CD4-positive, alpha-beta T cell treated with Interleukin-15 for 4 hours (primary cell): ENCODE measurements around the gene PLEKHH2.
A peak's percentile ranks its signal among the peaks of the same experiment; 100 is the strongest.
"Not testable (repeated sequence)": the region's sequence is repeated elsewhere in the genome, so short reads cannot be mapped to it uniquely, and the experiment has no call there.

Source experiments
- DNase-seq: peaks from one replicate; pipeline ENCODE4 v3.0.0-alpha.2; 2020; ENCODE audit warnings: low spot score

The PLEKHH2 gene

DNA sequence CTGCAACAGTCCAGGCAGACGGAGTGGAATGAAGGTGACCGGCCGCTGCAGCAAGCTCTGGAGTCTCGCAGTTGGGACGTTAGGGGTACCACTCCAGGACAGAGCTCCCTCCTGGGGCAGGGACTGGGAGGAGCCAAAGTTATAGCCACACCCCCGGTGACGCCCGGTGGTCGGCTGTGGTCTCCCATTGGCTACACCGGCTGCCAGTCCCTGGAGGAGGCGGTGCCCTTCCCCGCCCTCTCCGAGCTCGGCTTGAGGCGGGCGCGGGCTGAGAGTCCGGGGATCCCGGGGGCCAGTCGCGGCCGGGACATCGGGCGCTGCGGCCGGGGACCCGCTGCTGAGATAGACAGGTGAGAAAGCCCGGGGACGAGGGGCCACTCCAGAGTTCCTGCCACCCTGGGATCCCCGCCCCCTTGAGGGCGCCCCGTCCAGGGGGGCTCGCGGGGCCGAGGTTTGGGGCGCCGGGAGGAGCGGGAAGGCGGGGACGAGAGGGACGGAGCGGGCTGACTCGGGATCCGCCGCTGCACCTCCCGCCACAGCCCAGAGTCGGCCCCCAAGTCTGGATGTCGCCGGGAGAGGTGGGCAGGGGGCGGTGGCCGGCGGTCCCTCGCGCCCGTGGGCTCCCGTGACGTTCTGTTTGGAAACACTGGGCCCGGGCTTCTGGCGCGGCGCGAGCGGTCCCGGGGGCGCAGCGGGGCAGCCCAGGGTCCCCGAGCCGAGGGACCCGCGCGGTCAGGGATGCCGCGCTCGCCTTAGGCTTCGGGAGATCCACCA lies at the start of gene PLEKHH2:
TSS of gene PLEKHH2 (plus strand) at position 231 of the 774 bp plus-strand sequence. CDS start 7,414 bp downstream, outside the sequence.
- DNase-seq = peak; percentile 78

DNA sequence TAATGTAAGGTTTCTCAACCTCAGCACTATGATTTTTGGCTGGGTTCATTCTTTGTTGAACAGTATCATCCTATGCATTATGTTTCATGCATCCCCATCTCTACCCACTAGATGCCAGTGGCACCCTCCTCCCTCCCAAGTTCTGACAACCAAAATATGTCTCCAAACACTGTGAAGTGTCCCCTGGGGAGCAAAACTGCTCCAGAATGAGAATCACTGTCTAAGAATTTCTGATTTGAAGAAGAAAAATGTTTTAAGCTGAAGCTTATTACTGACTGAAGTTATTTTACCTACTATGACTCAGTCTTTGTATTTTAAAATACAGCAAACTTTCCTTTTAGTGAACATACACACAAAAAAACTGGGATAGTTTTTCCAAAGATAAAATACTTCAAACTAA lies 44.6 kb upstream of the PLEKHH2 start:
- DNase-seq = no peak

DNA sequence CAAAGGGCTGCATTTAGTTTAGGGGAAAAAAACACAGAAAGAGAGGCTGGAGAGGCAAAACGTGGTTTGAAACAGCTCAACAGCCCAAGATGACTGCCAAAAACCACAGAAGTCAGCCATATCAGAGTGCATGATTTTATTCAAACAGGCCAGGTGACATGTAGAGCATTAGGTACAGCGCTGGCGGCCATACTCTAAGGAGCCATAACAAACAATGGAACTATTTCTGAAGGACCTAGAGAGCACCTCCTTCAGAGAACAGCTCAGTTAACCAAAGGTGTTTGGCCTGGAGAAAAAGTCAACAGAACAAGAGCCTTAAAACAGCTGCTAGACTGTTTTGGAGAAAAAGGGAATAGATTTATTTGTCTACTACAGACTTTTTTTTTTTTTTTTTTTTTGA lies 43.8 kb upstream of the PLEKHH2 start:
- no peak for DNase-seq

DNA sequence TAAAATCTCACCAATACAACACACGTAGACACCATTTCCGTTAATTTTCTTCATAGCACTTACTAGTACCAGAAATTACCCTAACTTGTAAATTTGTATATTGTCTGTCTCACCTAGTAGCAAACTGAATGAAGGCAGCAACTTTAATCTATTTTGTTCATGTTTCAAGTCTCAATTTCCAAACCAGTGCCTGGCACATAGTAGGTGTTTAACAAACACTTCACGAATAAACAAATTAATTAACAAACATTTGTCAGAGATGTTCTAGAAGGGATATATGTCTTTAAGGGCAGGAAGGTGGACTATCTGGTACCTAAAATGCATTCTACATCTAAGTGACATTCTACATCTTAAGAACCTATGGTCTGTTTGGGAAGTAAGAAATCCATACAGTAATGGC lies 42.2 kb upstream of the PLEKHH2 start:
- no peak for DNase-seq

DNA sequence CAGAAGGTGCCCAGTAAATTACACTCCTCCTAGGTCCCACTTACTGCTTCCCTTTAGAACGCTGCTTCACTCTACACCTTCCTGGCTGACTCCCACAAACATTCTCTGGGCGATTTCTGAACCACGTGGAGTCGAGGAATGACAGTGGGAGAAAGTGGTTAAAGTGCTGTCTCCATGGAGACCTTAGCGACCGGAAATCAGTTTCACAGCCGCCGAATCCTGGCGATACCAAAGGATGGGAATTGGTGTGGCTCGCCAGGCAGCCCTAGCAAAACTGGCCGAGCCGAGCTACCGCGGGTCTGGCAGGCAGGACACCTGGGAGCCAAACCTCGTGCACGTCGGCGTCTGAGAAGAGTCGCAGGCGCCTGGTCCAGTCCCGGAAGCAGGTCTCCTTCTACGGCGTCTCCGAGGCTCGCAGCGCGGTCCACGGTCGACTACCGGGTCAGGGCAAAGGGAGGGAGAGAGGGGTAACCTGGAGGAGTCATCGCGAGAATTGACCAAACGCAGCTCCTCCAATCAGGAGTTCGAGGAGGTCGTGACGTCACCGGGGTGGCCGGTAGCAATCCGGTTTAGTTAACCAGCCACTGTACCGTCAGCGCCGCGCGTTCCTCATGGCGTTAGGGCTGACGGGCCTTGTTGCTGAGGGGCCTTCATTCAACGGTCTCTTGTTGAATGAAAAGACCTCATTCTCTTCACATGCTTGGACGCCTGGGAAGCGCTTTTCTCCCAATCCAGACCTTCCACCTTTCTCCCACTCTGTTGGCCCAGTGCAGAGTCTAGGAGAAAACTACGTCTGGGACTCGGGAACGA lies 41.3 kb upstream of the PLEKHH2 start, which contains the start of gene THADA:
TSS of gene THADA (minus strand) at position 436 of the 810 bp plus-strand sequence. CDS start 3,646 bp downstream, outside the sequence.
- peak; percentile 98 for DNase-seq

DNA sequence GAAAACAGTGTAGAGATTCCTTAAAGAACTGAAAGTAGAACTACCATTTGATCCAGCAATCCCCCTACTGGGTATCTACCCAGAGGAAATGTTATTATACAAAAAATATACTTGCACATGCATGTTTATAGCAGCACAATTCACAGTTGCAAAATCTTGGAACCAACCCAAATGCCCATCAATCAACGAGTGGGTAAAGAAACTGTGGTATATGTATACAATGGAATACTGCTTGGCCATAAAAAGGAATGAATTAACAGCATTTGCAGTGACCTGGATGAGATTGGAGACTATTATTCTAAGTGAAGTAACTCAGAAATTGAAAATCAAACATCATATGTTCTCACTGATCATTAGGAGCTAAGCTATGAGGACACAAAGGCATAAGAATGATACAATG lies 36.5 kb upstream of the PLEKHH2 start:
- DNase-seq = not testable (repeated sequence)

DNA sequence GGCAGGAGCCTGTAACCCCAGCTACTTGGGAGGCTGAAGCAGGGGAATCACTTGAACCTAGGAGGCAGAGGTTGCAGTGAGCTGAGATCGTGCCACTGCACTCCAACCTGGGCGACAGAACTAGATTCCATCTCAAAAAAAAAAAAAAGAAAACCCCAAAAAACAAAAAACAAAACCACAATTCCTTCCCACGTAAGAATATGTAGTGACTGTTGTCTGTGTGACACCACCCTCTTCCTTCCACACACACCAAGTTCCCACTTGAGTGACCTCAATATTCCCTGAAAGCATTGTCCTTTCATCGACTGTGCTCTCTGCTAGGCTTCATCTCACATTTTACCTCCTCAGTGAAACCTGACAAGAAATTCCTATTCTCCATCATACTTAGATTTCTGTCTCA lies 32.4 kb upstream of the PLEKHH2 start:
- no peak for DNase-seq

DNA sequence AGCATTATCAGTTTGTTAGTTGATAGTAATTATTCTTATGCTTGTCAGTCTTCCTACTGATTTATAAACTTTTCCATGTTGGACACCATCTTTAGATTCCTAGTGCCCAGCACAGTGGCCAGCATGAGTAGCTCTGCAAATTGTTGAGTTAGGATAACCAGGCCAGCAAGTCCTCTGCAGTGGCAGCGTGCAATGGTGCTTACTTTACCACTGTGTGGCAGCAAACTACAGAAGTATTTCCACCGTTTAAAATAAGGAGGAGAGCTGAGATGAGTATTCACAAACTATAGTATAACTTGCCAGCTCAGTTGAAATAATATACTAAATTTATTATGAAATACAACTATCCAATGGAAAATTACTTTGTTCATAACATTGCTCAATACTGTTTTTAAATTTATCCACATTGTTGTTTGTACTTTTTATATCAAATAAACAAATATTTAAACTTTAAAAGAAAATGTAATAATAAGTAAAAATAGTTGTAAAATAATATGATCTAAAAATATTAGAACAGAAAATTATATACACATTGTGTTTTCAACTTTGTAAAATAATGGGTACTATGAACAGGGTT lies 31.9 kb upstream of the PLEKHH2 start:
- peak; percentile 12 for DNase-seq

DNA sequence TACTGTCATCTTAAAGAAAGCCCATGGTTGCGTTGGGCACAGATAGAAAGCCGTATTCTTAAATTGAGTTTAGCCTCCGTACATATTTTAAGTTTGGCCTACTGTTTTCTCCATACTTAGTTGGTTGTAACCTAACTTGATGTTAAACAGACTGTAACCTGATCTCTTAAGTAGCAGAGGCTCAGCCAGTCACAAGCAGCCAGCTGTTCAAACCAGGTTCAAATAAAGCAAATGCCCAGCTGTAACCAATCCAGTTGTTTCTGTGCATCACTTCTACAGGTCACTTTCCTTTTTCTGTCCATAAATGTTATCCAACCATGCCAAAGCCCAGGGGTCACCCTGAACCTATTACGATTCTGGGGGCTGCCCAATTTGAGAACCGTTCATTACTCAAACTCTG lies 31.2 kb upstream of the PLEKHH2 start:
- no peak for DNase-seq

DNA sequence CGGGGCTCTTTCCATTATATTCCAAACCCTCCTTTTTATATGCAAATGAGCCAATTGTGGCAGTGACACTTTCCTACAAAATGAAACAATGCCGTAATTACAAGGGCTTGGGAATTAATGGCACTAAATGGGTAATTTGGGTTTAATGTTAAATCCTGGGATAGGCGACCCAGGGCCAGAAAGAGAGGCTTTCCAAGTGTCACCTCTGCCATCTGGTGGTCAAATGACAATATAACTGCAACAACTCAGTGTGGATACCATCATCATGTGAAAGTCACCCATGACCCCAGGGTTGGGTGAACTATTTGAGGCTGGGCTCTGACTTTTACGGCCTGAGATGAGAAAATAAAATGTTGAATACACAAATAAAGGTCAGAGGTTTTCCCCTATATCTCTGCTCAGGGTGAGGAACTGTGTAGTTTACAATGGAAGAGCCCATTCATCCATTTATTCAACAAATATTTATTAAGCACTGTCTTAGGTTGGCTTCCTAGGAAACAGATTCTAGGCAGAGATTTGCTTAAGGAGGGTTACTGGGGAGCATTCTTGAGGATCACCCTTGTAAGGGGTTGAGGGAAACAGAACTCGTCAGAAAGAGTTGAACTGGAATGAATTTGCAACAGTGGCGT lies 27.7 kb upstream of the PLEKHH2 start:
- peak; percentile 56 for DNase-seq

DNA sequence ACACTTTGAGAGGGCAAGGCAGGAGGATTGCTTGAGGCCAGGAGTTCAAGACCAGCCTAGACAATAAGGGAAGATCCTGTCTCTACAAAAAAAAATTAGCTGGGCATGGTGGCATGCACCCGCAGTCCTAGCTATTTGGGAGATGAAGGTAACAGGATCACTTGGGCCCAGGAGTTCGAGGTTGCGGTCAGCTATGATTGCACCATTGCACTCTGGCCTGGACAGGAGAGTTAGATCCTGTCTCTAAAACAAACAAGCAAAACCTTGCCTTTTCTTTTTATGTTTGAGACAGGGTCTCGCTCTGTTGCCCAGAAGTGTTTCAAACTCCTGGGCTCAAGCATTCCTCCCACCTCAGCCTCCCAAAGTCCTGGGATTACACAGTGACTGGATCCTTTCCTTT lies 26.7 kb upstream of the PLEKHH2 start:
- DNase-seq = no peak

DNA sequence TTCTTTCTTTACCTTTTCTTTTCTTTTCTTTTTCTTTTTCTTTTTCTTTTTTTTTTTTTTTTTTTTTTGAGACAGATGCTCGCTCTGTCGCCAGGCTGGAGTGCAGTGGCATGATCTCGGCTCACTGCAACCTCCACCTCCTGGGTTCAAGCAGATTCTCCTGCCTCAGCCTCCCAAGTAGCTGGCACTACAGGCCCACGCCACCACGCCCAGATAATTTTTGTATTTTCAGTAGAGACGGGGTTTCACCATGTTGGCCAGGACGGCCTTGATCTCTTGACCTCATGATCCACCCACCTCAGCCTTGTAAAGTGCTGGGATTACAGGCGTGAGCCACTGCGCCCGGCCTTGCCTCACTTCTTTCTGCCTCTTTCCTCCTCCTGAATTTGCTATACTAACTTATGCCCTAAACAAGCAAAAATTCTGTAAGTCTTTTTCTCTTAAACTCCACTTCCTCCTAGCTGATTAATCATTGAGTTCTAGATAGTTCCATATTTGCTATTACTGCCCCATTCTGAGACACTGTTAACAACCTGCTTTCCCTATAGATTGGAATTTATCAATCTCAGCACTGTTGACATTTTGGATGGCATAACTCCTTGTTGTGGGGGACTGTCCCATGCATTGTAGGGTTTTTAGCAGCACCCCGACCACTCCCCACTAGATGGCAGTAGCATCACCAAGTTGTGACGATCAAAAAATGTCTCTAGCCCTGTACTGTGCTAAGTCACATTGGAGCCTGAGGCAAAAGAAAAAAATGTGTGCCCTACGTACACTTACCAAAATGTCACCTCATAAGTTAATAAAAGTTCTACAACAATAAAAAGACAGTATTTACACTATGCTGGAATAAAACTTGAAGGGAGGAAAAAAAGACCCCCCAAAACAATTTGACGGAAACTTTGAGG lies 24.8 kb upstream of the PLEKHH2 start:
- peak; percentile 74 for DNase-seq

DNA sequence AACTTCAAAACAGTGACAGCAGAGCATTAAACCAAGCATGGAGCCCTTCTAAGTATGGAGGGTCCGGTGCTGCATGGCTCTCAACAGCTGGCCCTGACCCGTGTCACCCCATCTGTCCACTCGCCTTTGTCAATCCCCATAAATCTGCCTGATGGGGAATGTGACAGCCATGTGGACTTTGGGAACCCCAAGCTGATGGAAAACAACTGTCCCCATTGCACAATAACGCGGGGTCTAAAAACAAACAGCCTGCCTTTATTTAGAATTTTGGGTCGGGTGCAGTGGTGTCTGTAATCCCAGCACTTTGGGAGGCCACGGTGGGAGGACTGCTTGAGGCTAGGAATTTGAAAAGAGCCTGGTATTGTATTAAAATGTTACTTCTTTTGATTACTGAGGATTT lies 24.1 kb upstream of the PLEKHH2 start:
- no peak for DNase-seq

DNA sequence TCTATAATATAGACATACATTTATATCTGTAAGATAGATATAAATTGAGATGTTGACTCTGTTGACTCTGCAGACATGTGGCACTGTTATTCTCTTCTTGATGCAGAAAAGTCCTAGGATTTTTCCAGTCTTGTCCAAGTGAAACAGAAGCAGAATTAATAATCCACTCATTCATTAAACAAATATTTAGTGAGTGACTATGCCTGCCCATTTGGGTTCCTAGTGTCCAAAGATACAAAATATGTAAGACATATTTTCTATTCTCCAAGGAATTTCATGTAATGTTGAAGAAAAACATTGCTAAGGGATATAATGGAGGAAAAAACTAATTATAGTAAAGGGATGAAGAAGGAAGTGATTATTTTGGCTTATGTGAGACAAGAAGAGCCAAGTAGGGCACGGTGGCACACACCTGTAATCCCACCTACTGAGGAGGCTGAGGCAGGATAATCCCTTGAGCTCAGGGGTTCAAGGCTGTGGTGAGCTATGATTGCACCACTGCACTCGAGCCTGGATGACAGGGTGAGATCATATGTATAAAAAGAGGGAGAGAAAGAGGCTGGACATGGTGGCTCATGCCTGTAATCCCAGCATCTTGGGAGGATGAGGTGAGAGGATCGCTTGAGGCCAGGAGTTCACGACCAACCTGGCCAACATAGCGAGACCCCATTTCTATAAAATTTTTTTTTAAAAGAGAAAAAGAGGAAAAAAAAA lies 19.9 kb upstream of the PLEKHH2 start:
- no peak for DNase-seq

DNA sequence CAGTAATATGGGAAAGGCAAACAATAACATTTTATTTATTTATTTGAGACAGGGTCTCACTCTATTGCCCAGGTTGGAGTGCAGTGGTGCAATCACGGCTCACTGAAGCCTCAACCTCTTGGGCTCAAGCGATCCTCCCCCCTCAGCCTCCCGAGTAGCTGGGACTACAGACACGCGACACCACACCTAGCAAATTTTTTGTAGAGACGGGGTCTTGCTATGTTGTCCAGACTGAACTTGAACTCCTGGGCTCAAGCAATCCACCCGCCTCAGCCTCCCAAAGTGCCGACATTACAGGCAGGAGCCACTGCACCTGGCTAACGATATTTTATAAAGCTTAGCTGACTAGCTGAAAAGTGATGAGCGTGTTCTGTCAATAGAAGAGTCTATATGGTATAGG lies 17.5 kb upstream of the PLEKHH2 start:
- no peak for DNase-seq

DNA sequence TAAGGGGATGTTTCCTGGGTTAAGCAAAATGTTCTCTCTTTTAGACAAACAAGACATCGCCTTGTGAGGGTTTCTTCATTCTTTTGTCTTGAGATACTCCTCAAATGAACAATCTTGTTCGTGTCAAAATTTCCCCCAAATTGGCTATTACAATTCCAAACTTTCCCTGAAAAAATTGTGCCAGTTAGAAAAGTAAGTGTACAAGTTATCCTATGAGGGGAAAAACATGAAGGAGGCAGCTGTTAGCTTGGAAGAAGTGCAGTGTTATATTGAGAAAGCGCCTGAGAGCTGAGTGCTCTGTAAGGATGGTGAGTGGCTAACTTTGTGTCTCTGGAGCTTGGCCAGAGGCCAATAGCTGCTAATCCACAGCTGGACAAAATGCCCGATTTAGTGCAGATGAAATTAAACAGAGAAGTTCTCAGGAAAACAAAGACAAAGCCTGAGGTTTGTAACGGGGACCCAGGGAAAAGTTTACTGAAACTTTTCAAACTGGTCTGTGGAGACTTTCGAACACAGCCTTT lies 14.1 kb upstream of the PLEKHH2 start:
- no peak for DNase-seq

DNA sequence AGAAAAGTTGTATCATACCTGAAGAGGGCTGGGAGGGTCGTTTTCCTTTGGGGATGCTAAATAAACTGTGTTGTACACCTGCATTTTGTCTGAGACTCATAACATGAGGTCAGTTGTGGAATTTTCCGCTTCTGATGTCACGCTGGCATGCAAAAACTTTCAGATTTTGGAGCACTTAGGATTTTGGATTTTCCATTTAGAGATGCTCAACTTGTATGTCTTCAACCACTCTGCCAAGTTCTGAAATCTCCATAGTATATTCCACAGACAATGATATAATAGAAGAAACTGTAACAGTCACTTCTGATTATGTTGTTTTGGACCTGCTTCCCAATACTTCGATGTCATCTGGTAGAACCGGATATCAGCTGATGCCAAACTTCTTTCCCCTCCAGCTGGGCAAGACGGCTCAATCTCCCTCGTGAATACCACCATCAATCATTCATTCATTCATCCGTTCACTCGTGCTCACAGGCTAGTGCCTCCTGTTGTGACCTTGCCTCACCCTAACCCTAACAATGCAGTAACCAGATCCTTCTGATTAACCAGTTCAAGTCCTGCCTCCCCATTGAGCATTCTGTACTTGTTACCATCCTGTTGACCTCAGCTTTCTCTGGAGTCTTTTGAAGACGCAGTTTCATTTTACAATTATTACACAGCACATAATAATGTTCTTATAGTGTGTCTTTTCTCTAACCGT lies 5.3 kb upstream of the PLEKHH2 start:
- DNase-seq = no peak

DNA sequence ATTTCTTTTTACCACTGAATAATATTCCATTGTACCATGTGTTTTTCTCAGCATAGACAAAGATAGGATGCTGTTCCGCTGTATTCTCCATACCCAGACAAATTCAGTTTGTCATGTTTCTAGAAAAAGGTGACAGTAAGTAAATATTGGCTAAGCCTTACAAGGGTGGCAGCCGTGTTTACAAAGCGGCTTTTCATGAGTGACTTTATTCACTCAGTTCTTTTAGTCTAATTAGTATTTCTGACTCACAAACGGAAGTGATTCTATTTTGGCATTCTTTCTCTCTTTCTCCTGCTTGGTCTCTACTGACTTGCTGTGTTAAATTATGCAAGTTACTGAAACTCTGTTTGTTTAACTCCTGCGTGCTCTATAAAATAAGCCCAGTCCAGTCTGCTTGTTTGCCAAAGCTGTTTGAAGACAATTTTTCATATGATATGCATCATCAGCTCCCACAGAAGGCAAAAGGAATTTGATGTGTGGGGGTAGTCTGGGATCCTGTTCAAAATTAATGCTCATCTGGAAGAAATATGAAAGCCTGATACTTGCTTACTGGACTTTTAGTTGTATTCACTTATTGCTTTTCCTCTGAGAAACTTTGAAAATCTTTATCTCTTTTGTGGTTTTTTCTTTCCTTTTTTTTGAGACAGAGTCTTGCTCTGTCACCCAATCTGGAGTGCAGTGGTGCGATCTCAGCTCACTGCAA lies 2.3 kb upstream of the PLEKHH2 start:
- no peak for DNase-seq

DNA sequence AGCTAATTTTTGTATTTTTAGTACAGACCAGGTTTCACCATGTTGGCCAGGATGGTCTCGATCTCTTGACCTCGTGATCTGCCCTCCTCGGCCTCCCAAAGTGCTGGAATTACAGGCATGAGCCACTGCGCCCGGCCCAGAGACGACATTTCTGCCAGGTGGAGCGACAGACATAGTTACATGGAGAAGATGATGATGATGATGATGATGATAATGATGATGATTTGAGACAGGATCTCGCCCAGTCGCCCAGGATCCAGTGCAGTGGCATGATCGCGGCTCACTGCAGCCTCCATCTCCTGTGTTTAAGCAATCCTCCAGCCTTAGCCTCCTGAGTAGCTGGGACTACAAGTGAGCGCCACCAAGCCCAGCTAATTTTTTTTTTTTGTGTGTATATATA lies 907 bp upstream of the PLEKHH2 start:
- DNase-seq = not testable (repeated sequence)
